GM12865 (cell line): Measurements from ENCODE around the gene CDK5.
"Not testable (repeated sequence)": the region's sequence is repeated elsewhere in the genome, so short reads cannot be mapped to it uniquely, and the experiment has no call there.

ENCODE experiments used
- DNase-seq: peaks from one replicate; pipeline ENCODE4 v3.0.0; 2010; ENCODE audit warnings: low read depth
- H3K4me3 ChIP-seq: 2 replicates; pipeline ENCODE4 v1.5.1; 2011; ENCODE audit warnings: mild to moderate bottlenecking, low read depth, low read length, control low read depth
- TF ChIP-seq, protein P1 (sequence below): IDR thresholded peaks from 2 replicates; pipeline ENCODE4 v1.5.1; 2011; ENCODE audit warnings: low read length, control low read depth, low read depth, inconsistent platforms; ENCODE audit not compliant: insufficient read depth; ENCODE audit errors: missing control alignments

The CDK5 gene

DNA sequence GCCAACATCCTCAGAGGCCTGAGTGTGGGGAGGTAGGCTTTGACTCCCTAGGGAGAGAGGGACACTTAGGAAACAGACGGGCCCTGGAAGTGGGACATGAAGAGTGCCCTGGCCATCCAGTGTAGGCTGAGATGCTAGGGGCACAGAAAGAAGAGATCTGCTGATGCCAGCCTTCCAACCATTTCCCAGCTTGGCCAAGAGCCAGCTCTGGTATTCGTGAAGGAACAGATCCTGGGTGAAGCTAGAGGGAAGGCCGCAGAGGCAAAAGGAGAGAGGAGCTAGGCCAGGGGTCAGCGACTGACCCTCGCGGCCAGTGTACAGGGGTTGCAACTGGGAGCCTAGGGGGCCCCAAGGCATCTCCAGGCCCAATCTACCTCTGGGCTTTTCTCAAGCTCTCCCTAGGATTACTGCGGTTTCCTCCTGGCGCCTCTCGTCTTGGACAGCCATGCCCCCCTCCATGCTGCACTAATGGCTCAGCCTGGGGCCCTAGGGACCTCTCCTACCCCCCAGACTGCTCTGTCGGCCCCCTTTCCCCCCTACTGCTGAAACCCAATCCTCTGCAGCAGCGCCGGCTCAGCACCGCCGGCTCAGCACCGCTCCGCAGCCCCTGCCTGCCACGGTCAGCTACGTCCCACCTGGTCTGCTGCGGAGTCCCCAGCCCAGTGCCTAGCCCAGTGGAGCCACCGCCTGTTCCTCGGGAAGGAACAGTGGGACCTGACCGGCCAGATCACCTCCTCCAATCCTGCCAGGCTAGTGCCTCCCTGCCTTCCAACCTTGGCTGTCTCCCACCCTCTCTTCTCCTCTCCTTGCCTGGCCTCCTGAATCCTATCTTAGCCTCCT, 9.5 kb downstream of the CDK5 start, which contains the start of gene ASIC3:
ASIC3 (plus strand) TSS at position 556 of the 840 bp plus-strand sequence. CDS start 355 bp downstream, outside the sequence.
- no peak within 1 kb of the TSS for H3K4me3 ChIP-seq
- DNase-seq = no peak
- TF ChIP-seq, protein P1, sequence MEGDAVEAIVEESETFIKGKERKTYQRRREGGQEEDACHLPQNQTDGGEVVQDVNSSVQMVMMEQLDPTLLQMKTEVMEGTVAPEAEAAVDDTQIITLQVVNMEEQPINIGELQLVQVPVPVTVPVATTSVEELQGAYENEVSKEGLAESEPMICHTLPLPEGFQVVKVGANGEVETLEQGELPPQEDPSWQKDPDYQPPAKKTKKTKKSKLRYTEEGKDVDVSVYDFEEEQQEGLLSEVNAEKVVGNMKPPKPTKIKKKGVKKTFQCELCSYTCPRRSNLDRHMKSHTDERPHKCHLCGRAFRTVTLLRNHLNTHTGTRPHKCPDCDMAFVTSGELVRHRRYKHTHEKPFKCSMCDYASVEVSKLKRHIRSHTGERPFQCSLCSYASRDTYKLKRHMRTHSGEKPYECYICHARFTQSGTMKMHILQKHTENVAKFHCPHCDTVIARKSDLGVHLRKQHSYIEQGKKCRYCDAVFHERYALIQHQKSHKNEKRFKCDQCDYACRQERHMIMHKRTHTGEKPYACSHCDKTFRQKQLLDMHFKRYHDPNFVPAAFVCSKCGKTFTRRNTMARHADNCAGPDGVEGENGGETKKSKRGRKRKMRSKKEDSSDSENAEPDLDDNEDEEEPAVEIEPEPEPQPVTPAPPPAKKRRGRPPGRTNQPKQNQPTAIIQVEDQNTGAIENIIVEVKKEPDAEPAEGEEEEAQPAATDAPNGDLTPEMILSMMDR = no peak

DNA sequence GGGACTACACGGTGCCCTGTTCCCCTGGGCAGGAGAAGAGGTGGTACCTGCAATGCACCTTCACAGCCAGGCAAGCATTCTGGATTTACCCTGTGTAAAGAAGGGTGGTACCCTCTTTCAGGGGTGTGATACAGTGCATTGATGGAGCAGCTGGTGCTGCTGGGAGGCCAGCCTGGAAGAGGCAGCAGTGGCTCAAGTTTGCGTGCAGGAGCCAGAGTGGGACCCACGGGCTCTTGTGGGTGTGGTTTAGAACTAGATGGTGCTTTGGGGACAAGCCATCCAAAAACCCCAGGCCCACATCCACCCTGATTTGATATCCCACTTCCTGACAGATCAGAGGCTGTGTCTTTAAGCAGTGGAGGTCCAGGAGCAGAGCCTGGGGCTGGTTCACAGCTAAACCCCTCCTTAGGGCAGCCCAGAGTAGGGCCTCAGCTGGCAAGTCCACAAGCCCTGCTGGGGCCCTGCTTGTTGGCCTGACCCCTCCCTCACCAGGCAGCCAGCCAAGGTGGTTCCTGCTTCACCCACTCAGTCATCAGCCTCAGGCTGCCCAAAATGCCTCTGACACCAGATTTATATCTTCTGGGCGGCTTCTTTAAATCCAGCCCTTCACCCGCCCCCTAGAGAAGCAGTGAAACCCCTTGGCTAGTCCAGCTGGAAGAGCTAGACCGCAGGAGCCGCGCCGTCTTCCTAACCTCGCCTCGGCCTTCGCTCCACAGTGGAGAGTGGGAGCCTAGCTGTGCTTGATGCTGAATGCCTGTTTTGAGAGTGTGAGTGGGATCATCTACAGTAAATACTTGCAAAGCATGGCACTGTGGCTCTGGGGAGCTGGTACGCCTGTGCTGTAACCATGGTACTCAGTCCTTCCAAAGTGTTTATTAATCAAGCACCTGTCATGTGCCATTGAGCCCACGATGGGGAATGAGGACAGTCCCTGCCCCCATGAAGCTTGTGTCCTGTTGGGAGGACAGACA, 10.8 kb downstream of the CDK5 start:
- no peak overlapping the region for H3K4me3 ChIP-seq
- DNase-seq = no peak
- TF ChIP-seq, protein P1 = no peak

DNA sequence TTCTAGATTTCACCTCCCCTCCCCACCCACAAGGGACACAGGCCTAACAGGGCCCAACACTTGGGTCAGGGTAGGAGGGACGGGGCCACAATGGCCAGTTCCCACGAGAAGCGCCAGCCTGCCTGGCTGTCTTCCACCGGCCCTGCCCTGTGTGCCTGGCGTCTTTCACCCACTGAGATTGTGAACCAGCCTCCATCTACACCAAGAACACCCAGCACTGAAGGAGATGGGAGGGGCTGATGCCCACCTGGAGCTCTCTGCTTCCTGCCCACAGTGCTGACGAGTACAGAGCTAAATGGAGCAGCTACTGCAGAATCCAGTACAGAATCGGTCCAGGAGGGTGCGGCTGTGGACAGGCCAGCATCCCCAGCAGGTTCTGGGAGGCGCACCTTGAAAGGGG, 11.7 kb downstream of the CDK5 start:
- DNase-seq = no peak
- H3K4me3 ChIP-seq = no peak overlapping the region
- TF ChIP-seq, protein P1 = no peak

DNA sequence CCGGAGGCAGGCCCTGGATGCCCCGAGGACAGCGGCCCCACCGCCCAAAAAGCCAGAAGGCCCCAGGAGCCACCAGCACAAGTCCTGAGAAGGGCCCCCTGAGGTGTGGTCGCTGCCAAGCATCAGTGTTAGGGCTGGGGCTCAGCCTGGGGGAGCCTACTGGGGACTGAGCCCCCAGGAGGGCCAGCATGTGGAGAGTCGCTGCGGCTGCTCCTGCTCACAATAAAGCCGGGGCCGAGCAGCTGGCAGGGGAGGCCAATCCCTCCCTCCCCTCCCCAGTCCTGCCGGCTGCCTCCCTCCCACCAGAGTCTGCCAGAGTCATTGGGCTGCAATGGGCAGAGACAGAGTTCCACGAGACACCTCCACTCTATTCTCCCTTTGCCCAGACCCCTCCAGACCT, 12.4 kb downstream of the CDK5 start:
- no peak for DNase-seq
- TF ChIP-seq, protein P1 = no peak

DNA sequence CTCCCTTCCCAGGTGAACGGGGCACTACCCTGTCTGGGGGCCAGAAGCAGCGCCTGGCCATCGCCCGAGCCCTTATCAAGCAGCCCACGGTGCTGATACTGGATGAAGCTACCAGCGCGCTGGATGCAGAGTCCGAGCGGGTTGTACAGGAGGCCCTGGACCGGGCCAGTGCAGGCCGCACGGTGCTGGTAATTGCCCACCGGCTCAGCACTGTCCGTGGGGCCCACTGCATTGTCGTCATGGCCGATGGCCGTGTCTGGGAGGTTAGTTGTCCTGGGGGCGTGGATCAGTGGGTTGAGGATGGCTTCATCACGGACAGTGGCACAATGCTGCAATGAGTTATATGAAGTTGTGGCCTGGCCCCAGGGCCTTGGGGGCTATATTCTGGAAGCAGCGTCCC, 13.7 kb downstream of the CDK5 start:
- DNase-seq = no peak
- H3K4me3 ChIP-seq = no peak overlapping the region
- TF ChIP-seq, protein P1 = no peak

More for the DNA sequence above, 12.4 kb downstream of the CDK5 start:
- H3K4me3 ChIP-seq = no peak overlapping the region

DNA sequence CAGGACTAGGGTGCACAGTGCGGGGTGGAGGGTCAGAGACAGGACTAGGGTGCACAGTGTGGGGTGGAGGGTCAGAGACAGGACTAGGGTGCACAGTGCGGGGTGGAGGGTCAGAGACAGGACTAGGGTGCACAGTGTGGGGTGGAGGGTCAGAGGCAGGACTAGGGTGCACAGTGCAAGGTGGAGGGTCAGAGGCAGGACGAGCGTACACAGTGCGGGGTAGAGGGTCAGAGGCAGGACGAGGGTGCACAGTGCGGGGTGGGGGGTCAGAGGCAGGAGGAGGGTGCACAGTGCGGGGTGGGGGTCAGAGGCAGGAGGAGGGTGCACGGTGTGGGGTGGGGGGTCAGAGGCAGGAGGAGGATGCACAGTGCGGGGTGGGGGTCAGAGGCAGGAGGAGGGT, 14.2 kb downstream of the CDK5 start:
- DNase-seq = not testable (repeated sequence)

More for the DNA sequence above, 14.2 kb downstream of the CDK5 start:
- not testable (repeated sequence) for H3K4me3 ChIP-seq
